HG03565 (cell line): Measurements from ENCODE around the gene SPATC1L.
"Not testable (repeated sequence)": the region's sequence is repeated elsewhere in the genome, so short reads cannot be mapped to it uniquely, and the experiment has no call there.

ENCODE experiments used
- ATAC-seq: cut with Tn5 transposase; IDR thresholded peaks from one replicate; pipeline ENCODE4 v1.9.1; 2021; ENCODE audit warnings: mild to moderate bottlenecking, moderate library complexity; ENCODE audit not compliant: unreplicated experiment

Gene SPATC1L

DNA sequence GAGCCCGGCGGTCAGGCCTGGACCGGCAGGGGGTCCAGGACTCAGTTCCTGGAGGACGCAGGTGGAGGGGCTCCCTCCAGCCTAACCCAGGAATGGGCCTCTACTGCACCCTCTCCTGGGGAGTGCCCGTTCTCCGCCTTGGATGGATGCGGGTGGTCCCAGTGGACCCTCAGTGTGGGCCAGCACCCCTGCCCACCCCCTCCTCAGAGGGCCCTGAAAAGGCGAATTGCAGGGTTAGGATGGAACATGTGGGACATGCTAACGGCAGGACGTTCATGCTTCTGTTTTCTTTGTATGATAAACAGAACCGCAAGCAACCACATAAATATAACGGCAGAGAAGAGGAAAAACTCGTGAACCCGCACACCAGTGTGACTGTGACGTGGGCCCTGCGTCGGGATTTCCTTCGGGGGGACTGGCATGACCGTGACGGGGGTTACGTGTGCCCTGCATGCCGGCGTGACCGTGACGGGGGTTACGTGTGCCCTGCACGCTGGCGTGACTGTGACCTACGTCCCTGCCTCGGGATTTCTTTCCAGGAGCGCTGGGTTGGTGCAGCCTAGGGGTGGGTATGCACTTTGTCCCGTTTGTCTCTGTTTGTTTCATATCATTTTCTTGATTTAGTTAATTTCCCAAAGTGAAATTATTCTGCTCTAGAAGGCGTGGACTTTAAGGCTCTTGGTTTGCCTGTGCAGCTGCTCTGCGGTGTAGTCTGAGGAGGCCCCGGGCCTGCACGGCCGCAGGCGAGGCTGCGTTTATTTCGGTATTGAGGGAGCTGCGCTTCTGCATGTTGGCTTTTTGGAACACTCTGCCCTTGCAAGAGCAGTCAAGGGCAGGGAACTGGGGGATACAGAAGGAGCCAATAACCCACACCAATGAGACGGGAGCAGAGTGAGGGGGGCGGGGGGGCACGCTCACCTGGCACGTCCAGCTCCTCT is 32.0 kb downstream of the SPATC1L start:
- ATAC-seq: no peak

DNA sequence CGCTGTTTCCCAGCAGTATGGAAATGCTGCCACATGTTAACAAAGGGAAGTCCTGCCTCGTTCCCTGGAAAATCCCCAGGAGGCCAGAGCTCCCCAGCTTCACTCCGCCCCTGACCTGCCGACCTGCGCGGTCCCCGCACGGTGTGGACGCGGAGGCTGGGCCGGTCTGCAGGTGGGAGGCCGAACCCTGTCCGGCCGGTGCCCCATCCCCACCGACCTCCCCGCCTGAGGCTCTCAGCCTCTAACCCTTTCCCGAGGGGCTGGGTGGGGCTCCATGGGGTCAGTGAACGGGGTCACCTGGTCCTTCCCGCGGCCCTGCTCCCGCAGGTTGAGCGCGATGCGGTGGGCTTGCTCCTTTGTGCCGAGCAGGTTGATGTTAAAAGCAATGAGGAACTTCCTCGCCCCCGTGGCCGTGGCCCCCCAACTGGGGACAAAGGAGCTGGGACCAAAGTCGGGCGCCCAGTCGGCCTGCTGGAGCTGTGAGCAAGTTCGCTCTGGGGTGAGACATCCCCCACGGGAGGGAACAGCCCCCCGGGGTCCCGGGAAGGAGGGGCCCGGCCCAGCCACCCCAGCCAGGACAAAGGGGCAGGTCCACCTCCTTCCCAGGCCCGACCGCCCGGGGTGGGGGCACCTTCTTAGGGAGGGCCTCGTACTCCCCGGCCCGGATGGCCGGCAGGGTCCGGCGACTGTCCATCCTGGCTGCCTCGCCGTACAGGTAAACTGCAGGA is 32.8 kb downstream of the SPATC1L start:
- ATAC-seq: no peak

DNA sequence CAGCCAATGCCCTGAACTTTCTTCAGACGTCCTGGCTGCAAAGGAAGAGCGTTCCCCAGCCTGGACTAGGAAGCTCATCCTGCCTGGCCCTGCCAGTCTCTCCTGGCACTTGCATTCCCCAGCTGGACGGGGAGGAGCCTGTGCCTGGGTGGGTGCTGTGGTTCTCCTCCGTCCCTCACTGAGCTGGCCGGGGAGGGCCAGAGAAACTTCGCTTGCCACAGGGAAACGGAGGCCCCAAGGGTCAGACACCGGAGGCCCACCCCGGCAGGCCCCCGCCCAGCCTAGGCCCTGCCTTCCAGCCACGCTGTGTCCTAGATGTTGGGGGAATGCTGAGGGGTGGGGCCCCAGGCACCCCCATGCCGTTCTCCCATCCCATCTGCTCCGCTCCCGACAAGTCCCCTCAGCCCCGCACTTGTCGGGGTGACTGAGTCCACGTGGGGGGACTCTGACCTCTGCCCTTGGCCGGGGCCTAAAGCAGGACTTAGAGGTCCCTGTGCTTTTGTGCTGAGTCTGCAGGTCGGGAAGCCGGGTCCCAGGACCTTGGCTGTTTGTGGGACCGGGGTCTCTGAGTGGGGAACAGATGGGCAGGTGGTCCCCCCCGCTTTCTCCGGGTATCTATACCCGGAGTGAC is 33.7 kb downstream of the SPATC1L start:
- no peak for ATAC-seq

DNA sequence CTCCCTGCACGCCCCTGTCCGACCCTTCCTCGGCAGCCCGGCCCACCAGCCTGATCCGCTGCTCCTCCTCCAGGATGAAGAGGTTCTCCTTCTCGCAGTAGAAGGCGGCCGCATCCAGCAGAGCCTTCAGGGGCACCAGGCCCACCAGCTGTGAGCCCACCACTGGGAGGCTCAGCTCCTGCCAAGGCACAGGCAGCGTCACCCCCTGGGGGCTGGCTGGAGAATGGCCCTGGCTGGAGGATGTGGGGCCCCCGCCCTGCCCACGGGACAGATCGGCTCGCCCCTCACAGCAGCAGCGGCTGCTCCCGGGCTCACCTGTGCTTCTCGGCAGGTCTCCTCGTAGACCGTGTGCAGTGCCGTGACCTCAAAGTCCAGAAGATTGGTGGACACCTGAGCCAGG is 34.2 kb downstream of the SPATC1L start:
- ATAC-seq: no peak

DNA sequence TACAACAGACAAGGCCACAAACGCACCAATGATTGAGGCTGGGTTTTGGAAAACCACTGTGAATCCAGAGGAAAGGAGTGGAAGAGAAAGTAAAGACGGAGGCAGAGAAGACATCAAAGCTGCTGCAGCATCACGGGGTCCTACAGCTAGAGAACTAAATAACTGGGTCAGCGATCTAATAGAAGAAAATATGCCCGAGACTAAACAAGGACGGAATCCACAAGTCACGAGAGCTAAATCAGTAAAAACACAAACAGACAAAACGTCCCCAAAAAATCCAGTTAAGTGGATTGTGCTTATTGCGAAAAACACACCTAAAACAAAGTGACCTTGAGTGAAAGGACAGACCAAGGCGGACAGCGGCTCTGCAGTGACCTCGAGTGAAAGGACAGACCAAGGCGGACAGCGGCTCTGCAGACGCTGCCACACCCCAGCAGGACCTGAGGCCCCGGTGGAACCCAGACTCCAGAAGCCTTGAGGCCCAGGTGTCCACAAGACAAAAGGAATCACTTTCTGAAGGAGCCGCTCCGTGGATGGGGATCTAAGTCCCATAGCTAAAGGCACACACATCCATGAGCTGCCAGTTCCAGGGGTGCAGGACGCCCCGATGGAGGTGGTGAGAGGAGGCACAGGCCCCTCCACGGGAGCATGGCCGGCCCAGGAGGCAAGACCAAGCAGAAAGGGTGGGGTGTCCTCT is 34.9 kb downstream of the SPATC1L start:
- ATAC-seq: no peak

DNA sequence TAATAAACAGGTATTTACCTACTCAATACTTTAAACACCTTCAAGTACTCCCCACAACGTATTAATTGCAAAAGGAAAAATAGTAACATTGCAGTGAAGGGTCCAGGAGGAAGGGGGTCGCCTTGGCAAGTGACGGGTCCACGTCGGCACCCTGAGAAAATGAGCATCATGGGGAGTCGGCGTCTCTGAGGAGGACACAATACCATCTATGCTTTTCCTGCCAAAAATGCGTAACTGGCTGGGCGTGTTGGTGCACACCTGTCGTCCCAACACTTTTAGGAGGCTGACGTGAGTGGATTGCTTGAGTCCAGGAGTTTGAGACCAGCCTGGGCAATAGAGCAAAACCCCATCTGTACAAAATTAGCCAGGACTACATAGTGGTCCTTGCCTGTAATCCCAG is 36.2 kb downstream of the SPATC1L start:
- ATAC-seq: no peak

DNA sequence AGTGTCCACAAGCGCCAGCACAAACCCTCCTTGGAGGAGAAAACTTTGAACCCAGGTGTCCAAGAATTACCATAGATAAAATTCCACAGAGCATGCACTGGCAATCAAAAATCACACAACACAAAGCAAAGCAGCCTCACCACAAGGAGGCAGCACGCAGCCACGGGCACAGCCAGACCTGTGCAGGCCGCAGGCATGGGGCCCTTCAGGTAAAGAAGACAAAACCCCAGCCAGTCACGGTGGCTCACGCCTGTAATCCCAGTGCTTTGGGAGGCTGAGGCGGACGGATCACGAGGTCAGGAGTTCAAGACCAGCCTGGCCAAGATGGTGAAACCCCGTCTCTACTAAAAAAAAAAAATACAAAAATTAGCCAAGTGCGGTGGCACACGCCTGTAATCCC is 36.8 kb downstream of the SPATC1L start:
- ATAC-seq: not testable (repeated sequence)

DNA sequence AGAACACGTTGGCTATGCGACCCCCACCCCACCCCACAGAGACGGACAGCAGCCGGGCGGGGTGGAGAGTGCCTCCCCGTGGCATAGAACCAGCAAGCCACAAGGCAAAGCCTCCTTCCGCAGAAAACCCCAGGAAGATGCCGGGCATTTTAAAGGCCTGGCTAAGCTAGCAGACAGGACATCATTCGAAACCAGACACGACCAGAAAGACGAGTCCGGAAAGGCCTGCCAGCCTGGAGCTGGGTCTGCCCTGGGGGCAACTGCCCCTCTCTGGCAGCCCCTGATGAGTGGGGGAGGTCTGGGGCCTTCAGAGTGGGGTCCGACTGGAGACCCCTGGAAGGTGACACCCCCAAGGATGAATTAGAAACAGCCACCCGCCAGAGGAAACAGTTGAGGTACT is 37.4 kb downstream of the SPATC1L start:
- no peak for ATAC-seq

DNA sequence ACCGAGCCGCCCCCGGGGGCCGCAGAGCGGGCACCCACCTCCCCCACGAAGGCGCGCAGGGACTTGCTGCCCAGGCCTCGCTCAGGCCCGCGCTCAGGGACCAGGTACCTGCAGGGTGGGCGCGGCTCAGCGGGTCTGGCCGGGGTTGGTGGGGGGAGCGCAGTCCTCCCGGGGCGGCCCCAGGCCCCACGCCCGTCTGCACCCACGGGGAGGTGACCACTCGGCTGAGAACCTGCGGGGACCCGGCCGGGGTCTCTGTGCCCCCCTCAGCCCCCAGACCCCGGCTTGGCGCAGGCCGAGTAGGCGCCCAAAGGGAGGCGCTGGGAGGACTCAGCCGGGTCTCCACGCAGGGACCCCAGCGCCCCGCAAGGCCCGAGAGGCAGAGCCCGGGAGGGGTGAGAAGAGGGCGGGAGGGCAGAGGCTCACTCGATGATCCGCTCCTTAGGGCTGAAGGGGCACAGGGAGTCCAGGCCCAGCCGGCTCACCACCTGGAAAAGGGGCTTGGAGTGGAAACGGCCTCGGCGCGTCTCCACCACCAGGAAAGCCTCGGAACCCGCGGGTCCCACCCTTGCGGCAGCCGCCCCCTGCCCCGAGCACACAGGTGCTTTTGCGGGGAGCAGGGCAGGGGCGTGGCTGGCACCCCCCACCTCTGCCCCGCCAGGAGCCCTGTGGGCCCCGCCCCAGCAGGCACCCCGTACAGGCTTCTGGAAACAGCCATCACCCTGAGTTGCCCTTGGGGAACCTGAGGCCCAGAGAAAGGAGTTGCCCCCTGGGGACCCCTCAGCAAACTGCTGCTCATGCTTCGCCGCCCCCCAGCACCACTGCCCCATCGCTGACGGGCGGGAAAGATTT is 38.2 kb downstream of the SPATC1L start:
- ATAC-seq: no peak

DNA sequence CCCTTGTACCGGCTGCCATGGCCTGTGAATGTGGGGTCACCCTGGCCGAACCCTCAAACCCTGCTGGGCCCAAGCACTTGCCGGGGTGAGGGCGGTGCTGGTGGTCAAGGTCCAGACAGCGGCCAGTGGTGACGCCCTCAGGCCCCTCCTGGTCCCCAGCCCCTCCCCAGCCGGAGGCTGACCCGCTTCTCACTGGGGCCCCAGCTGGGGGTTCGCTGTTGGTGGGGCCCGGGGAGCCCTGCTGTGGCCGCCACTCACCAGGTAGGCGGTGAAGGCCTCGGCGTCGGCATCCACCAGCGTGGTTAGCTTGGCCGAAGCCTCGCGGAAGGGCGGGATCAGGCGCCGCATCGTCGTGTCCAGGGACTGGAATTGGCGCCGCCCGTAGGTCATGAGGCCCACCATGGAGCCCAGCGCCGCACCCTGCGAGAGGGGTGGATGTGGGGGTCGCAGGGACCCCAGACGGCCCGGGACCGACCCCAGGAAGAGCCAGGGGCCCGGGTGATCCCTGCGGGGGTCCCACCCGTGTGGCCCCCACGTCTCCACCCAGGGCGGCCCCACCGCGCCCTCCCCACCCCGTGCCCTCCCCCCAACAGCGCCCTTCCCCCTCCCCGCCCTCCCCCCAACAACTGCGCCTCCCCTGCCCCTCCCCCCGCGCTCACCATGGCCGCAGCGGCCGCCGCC is 39.0 kb downstream of the SPATC1L start:
- ATAC-seq: no peak

DNA sequence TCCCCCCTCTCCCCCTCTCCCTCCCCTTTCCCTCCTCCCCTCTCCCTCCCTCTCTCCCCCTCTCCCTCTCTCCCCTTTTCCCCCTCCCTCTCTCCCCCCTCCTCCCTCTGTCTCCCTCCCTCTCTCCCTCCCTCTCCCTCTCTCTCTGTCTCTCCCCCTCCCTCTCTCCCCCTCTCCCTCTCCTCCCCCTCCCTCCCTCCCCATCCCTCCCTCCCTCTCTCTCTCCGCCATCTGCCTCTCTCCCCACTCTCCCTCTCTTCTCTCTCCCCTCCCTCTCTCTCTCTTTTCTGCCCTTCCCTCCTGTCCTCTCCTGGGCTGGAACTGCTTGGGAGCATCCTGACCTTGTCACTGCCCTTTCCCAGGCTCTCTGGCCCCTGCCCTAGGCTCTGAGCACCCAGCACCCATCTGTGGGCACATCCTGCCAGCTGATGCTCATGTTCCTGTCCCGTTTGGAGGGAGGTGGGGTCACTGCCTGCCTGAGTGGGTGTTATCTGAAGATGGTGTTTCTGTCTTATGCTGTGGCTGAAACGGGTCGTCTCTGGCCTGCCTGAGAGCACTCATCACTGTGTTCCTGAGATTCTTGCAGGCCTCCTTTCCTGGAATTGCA is 39.7 kb downstream of the SPATC1L start:
- ATAC-seq: no peak

DNA sequence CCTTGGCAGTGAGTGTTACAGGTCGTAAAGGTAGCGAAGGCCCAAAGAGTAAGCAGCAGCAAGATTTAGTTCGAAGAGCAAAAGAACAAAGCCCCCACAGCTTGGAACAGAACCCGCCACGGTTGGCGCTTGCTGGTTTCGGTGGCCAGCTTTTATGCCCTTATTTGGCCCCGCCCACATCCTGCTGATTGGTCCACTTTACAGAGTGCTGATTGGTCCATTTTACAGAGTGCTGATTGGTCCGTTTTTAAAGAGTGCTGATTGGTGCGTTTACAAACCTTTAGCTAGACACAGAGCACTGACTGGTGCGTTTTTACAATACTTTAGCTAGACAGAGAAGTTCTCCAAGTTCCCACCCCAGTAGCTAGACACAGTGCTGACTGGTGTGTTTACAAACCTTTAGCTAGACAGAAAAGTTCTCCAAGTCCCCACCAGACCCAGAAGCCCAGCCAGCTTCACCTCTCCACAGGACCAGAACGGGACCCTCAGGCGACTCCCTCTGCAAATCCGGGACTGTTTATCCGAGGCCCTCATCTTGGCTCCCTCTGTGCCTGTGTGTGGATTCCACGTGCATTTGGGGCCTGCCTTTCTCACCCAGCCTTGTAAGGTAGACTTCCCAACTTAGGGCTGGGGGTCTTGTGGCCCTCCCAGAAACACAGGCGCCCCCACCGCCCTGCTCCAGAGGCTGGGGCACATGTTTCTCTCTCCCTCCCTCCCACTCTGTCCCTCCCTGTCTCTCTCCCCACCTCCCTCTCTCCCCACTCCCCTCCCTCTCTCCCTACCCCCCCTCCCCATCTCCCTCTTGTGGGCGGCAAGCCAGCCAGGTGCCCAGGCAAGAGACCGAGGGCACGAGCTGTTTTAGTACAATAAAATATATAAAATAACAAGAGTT is 41.4 kb downstream of the SPATC1L start:
- ATAC-seq: no peak

DNA sequence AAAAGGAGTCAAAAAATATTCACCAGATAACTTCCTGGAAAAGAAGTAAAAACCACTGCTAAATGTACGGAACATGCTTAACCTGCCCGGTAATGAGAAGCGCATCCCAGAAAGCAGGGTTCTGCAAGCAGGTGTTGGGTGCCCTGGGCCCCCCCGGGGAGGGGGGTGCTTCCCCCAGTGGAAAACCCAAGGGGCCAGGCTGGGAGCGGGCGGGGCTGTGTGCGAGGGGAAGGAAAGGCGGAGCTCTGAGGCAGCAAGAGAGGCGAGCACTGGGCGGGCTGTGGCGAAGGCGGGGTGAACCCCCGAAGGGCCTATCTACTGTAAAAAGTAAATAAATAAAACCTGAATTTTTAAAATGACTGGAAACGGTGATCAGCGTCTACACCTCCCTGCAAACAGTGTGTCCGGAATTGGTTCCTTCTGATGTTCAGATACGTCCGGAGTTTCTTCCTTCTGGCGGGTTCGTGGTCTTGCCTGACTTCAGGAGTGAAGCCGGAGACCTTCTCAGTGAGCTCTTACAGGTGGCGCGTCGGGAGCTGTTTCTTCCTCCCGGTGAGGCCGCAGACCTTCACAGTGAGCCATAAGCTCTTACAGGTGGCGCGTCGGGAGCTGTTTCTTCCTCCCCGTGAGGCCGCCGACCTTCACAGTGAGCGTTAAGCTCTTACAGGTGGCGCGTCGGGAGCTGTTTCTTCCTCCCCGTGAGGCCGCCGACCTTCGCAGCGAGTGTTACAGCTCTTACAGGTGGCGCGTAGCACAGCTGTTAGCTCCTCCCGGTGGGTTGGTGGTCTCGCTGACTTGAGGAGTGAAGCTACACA is 42.3 kb downstream of the SPATC1L start:
- no peak for ATAC-seq

DNA sequence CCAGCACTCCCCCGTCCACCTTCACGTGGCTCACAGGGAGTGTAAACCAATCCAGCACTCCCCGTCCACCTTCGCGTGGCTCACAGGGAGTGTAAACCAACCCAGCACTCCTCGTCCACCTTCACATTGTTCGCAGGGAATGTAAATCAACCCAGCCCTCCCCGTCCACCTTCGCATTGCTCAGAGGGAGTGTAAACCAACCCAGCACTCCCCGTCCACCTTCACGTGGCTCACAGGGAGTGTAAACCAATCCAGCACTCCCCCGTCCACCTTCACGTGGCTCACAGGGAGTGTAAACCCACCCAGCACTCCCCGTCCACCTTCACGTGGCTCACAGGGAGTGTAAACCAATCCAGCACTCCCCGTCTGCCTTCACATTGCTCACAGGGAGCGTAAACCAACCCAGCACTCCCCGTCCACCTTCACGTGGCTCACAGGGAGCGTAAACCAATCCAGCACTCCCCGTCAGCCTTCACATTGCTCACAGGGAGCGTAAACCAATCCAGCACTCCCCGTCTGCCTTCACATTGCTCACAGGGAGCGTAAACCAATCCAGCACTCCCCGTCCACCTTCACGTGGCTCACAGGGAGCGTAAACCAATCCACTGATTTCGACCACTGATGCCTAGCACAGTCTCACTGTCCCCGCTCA is 43.8 kb downstream of the SPATC1L start:
- not testable (repeated sequence) for ATAC-seq

DNA sequence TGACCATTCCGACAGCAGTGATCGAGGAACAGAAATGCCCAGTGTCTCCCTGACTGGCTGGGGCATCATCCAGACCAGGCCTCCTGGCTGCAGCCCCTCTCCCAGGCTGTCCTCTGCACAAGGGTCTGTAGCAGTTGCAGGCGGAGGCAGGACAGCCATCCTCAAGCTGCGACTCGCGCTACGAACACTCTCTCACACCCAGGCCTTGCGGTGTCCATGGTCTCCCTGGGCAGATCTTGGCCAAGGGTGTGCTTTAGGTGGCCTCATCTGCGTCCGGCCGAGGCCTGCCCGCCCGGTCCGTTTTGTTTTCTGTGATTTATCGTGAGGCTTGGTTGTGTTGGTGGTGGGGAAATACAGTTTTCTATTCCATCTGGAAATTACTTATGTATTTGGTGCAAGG is 44.6 kb downstream of the SPATC1L start:
- ATAC-seq: no peak

DNA sequence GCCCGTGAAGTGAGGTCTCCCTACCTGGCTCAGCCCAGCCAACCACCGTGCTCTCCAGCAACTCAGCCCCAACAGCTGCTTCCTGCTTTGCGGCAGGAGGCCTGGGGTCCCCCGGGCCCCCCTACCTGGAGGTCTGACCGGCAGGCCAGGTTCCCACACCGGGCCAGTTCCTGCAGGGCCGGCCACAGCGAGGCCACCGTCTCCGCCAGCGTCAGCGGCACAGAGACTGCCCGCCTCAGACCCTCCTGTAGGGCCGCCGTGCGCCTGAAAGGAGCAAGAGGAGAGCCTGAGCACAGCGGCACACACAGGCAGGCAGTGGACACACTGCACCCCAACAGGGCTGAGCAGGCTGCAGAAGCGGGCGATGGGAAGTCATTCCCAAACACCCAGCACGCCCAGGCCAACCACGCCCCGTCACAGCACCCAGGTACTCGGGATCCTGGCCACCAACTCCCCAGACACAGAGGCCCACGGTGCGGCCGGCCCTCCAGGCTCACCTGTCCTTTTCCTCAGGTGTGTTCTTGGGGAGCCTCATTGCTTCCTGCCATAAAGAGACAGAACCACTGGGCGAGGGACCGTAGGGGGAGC is 45.8 kb downstream of the SPATC1L start:
- ATAC-seq: no peak
